ENCODE data around the gene PRXL2C. TPM values are rescaled to one million over a fixed set of nuclear protein-coding genes. Genes with fewer than 3 reads are reported as not detected.
"Not testable (repeated sequence)": the region's sequence is repeated elsewhere in the genome, so short reads cannot be mapped to it uniquely, and the experiment has no call there.

The PRXL2C gene
- total RNA-seq = 11.0 and 11.4 TPM in 2 replicates
- 8.8 and 11.6 TPM in 2 replicates for polyA plus RNA-seq

GRCh38 chr9:96655198-96655851 is at the start of gene PRXL2C:
PRXL2C (minus strand) TSS chr9:96655317; CDS start chr9:96655281, 36 bp downstream.
- no peaks in the 10 kb centered on the region for H3K9me2 ChIP-seq (replicated peaks; ENCODE audit: insufficient read depth)
- H3K36me3 ChIP-seq (replicated peaks; ENCODE audit: insufficient read depth, low read depth) = no peaks in the 10 kb centered on the region
- peak within 1 kb of the TSS; percentile 85 for H3K4me3 ChIP-seq
- H3K27me3 ChIP-seq = no peaks in the 10 kb centered on the region
- peak; percentile 92 for DNase-seq (ENCODE audit: low spot score)
- H2AFZ ChIP-seq = peak within 1 kb of the TSS; percentile 98
- no peaks in the 10 kb centered on the region for H3K9me3 ChIP-seq (ENCODE audit: low read depth)
- peak within 1 kb of the TSS; percentile 98 for H3K27ac ChIP-seq
- TF ChIP-seq EZH2 (IDR thresholded peaks at IDR 0.05; ENCODE audit: borderline replicate concordance) = no peak
- TF ChIP-seq CTCF (IDR thresholded peaks at IDR 0.05; ENCODE audit: poor library complexity) = no peak
- no peak for TF ChIP-seq EZH2phosphoT487 (IDR thresholded peaks at IDR 0.05; ENCODE audit: low read depth, severe bottlenecking, unreplicated experiment)
- peaks cover 4% of the 10 kb centered on the region for H3K79me2 ChIP-seq
- peaks cover 5% of the 10 kb centered on the region for H3K4me1 ChIP-seq (ENCODE audit: insufficient read depth)
- 6% methylated on average over 46 of the region's 57 CpGs for WGBS (ENCODE audit: low lambda C conversion rate, missing lambda C conversion rate)
- peak within 1 kb of the TSS; percentile 84 for H3K4me2 ChIP-seq
- no peaks in the 10 kb centered on the region for H4K20me1 ChIP-seq (ENCODE audit: insufficient read depth, poor library complexity, severe bottlenecking)

GRCh38 chr9:96700721-96701375 is 45.7 kb upstream of the PRXL2C start:
- H3K4me1 ChIP-seq (ENCODE audit: insufficient read depth); H3K79me2 ChIP-seq; H2AFZ ChIP-seq; H4K20me1 ChIP-seq (ENCODE audit: insufficient read depth, poor library complexity, severe bottlenecking); H3K4me3 ChIP-seq; H3K27ac ChIP-seq; H3K36me3 ChIP-seq (replicated peaks; ENCODE audit: insufficient read depth, low read depth); H3K4me2 ChIP-seq; H3K9me2 ChIP-seq (replicated peaks; ENCODE audit: insufficient read depth); DNase-seq (ENCODE audit: low spot score); H3K27me3 ChIP-seq; H3K9me3 ChIP-seq (ENCODE audit: low read depth): not testable (repeated sequence)
- WGBS (ENCODE audit: low lambda C conversion rate, missing lambda C conversion rate) = 90% methylated on average over 27 of the region's 30 CpGs

GRCh38 chr9:96691326-96691725 is 36.2 kb upstream of the PRXL2C start:
- no peak for DNase-seq (ENCODE audit: low spot score)
- Histone ChIP-seq H3K4me2 (no peak overlapping the region), H3K9me3 (ENCODE audit: low read depth) (no peaks in the 10 kb centered on the region), H3K4me1 (ENCODE audit: insufficient read depth) (no peaks in the 10 kb centered on the region), H3K27ac (no peak overlapping the region), H4K20me1 (ENCODE audit: insufficient read depth, poor library complexity, severe bottlenecking) (no peaks in the 10 kb centered on the region), H2AFZ (no peak overlapping the region), H3K9me2 (replicated peaks; ENCODE audit: insufficient read depth) (no peaks in the 10 kb centered on the region), H3K27me3 (no peaks in the 10 kb centered on the region), H3K4me3 (no peak overlapping the region), H3K79me2 (no peaks in the 10 kb centered on the region), H3K36me3 (replicated peaks; ENCODE audit: insufficient read depth, low read depth) (no peaks in the 10 kb centered on the region)
- TF ChIP-seq CTCF (IDR thresholded peaks at IDR 0.05; ENCODE audit: poor library complexity) = no peak
- no peak for TF ChIP-seq EZH2 (IDR thresholded peaks at IDR 0.05; ENCODE audit: borderline replicate concordance)
- TF ChIP-seq EZH2phosphoT487 (IDR thresholded peaks at IDR 0.05; ENCODE audit: low read depth, severe bottlenecking, unreplicated experiment) = no peak
- 56% methylated on average over 1 of the region's 1 CpG for WGBS (ENCODE audit: low lambda C conversion rate, missing lambda C conversion rate)

- no peak overlapping the region for H2AFZ ChIP-seq
- no peak overlapping the region for H3K4me3 ChIP-seq
- no peaks in the 10 kb centered on the region for H3K27me3 ChIP-seq
- no peaks in the 10 kb centered on the region for H3K79me2 ChIP-seq
- H4K20me1 ChIP-seq (ENCODE audit: insufficient read depth, poor library complexity, severe bottlenecking) = no peaks in the 10 kb centered on the region
- H3K9me3 ChIP-seq (ENCODE audit: low read depth) = no peaks in the 10 kb centered on the region
- H3K4me1 ChIP-seq (ENCODE audit: insufficient read depth) = no peaks in the 10 kb centered on the region
- H3K4me2 ChIP-seq = no peak overlapping the region
- H3K27ac ChIP-seq = no peak overlapping the region
- no peaks in the 10 kb centered on the region for H3K36me3 ChIP-seq (replicated peaks; ENCODE audit: insufficient read depth, low read depth)
- 82% methylated on average over 8 of the region's 8 CpGs for WGBS (ENCODE audit: low lambda C conversion rate, missing lambda C conversion rate)
- no peak for DNase-seq (ENCODE audit: low spot score)
- TF ChIP-seq EZH2 (IDR thresholded peaks at IDR 0.05; ENCODE audit: borderline replicate concordance) = no peak
- no peak for TF ChIP-seq EZH2phosphoT487 (IDR thresholded peaks at IDR 0.05; ENCODE audit: low read depth, severe bottlenecking, unreplicated experiment)
- no peak for TF ChIP-seq CTCF (IDR thresholded peaks at IDR 0.05; ENCODE audit: poor library complexity)
- H3K9me2 ChIP-seq (replicated peaks; ENCODE audit: insufficient read depth) = no peaks in the 10 kb centered on the region
Observed at GRCh38 chr9:96688745-96689464, 33.8 kb upstream of the PRXL2C start.

Data from hepatocyte (in vitro differentiated cells).